HepG2 (cell line): ENCODE measurements around the gene RAC3. TPM values are rescaled to one million over a fixed set of nuclear protein-coding genes. Genes with fewer than 3 reads are reported as not detected.

Experiments used
- AKAP8 ChIP-seq: sonication (generic); formaldehyde crosslinking; IDR thresholded peaks from 2 replicates; pipeline ENCODE4 v1.5.1; 2020; ENCODE audit warnings: mild to moderate bottlenecking, missing genetic modification reagents
- ARNT ChIP-seq: fragments of 450-650 bp; IDR thresholded peaks from 2 replicates; pipeline ENCODE4 v1.6.1; 2017
- HHEX ChIP-seq: IDR thresholded peaks from 2 replicates; pipeline ENCODE4 v1.6.1; 2016; ENCODE audit warnings: control low read depth
- HNF4G ChIP-seq, 2 experiments: sonication (generic) in 1 of 2; formaldehyde crosslinking in 1 of 2; IDR thresholded peaks; 2 replicates each; pipeline versions ENCODE4 v1.4.0 to v1.6.1; 2011 to 2020; ENCODE audit warnings: borderline replicate concordance in 2 of 2, low read depth in 2 of 2, mild to moderate bottlenecking in 2 of 2, low read length in 1 of 2, missing genetic modification reagents in 1 of 2, moderate library complexity in 1 of 2
- JUN ChIP-seq: sonication (generic); formaldehyde crosslinking; IDR thresholded peaks from 2 replicates; pipeline ENCODE4 v1.4.0; 2020; ENCODE audit warnings: mild to moderate bottlenecking, missing genetic modification reagents
- MIXL1 ChIP-seq: IDR thresholded peaks from 2 replicates; pipeline ENCODE4 v1.6.1; 2016
- RARA ChIP-seq: IDR thresholded peaks from 2 replicates; pipeline ENCODE4 v1.6.1; 2016; ENCODE audit warnings: missing genetic modification reagents, missing compliant biosample characterization
- SRY ChIP-seq: sonication (generic); formaldehyde crosslinking; IDR thresholded peaks from 2 replicates; pipeline ENCODE4 v1.8.0; 2022; ENCODE audit warnings: mild to moderate bottlenecking, missing genetic modification reagents
- STAG1 ChIP-seq: sonication (generic); formaldehyde crosslinking; IDR thresholded peaks from 2 replicates; pipeline ENCODE4 v1.4.0; 2020; ENCODE audit warnings: missing genetic modification reagents
- SYNCRIP ChIP-seq: fragments of 200-400 bp; formaldehyde crosslinking; IDR thresholded peaks from 2 replicates; pipeline ENCODE4 v1.6.1; 2018; ENCODE audit warnings: mild to moderate bottlenecking, low read depth, low read length; ENCODE audit not compliant: insufficient read depth
- TP53 ChIP-seq: sonication (generic); formaldehyde crosslinking; conservative IDR thresholded peaks from 2 replicates; pipeline ENCODE4 v1.4.0; 2020; ENCODE audit warnings: missing genetic modification reagents
- ZBTB39 ChIP-seq: sonication (generic); formaldehyde crosslinking; IDR thresholded peaks from 2 replicates; pipeline ENCODE4 v1.5.0; 2020; ENCODE audit warnings: missing genetic modification reagents
- ZBTB7A ChIP-seq: sonication (generic); formaldehyde crosslinking; IDR thresholded peaks from 2 replicates; pipeline ENCODE4 v1.8.0; 2022; ENCODE audit warnings: mild to moderate bottlenecking, missing genetic modification reagents
- ZFP41 ChIP-seq: sonication (generic); formaldehyde crosslinking; IDR thresholded peaks from 2 replicates; pipeline ENCODE4 v1.4.0; 2020; ENCODE audit warnings: mild to moderate bottlenecking, missing genetic modification reagents, borderline replicate concordance
- ZNF160 ChIP-seq: sonication (generic); formaldehyde crosslinking; IDR thresholded peaks from 2 replicates; pipeline ENCODE4 v1.8.0; 2022; ENCODE audit warnings: mild to moderate bottlenecking, inconsistent platforms, missing genetic modification reagents
- ZNF17 ChIP-seq: sonication (generic); formaldehyde crosslinking; IDR thresholded peaks from 2 replicates; pipeline ENCODE4 v1.5.0; 2020; ENCODE audit warnings: mild to moderate bottlenecking, missing genetic modification reagents
- ZNF589 ChIP-seq: sonication (generic); formaldehyde crosslinking; conservative IDR thresholded peaks from 2 replicates; pipeline ENCODE4 v1.8.0; 2022; ENCODE audit warnings: mild to moderate bottlenecking, moderate library complexity, missing genetic modification reagents
- ZNF619 ChIP-seq: sonication (generic); formaldehyde crosslinking; IDR thresholded peaks from 2 replicates; pipeline ENCODE4 v1.4.0; 2020; ENCODE audit warnings: mild to moderate bottlenecking, missing genetic modification reagents
- ZNF691 ChIP-seq: sonication (generic); formaldehyde crosslinking; IDR thresholded peaks from 2 replicates; pipeline ENCODE4 v1.4.0; 2020; ENCODE audit warnings: missing genetic modification reagents, low read depth, mild to moderate bottlenecking, borderline replicate concordance
- polyA plus RNA-seq, 8 experiments: library from polyadenylated mRNA; depleted of rRNA in 3 of 8; stranded (reverse) in 7 of 8; unstranded in 1 of 8; fragments of >200 nt; fragmentation: Illumina TruSeq in 4 of 8; extraction: Trizol in 4 of 8; gene quantifications; 2 replicates each; pipeline versions ENCODE4 v1.2.1 to v1.2.3, GENCODE V29; 2011 to 2016; ENCODE audit warnings: low read depth in 4 of 8, missing spikeins in 1 of 8, mixed read lengths in 1 of 8; ENCODE audit not compliant: insufficient read depth in 1 of 8
- total RNA-seq, 5 experiments: library from RNA; depleted of rRNA; stranded (reverse); fragments of >200 nt; fragmentation: Illumina TruSeq; extraction: Trizol; gene quantifications; 2 replicates each; pipeline ENCODE4 v1.2.3, GENCODE V29; 2016; ENCODE audit warnings: low read depth in 1 of 5
- TF ChIP-seq, protein P1 (sequence below): sonication (generic); formaldehyde crosslinking; IDR thresholded peaks from 2 replicates; pipeline ENCODE4 v1.4.0; 2020; ENCODE audit warnings: missing genetic modification reagents
- TF ChIP-seq, protein P2 (sequence below): sonication (generic); formaldehyde crosslinking; IDR thresholded peaks from 2 replicates; pipeline ENCODE4 v1.9.0; 2022; ENCODE audit warnings: low read depth, missing genetic modification reagents

The RAC3 gene
- total and polyA plus RNA-seq, 2 of the 13 experiments (the other 11 are each of a cell fraction or from before 2014, with no cell fraction given) = 10.5 to 21.3 TPM

DNA sequence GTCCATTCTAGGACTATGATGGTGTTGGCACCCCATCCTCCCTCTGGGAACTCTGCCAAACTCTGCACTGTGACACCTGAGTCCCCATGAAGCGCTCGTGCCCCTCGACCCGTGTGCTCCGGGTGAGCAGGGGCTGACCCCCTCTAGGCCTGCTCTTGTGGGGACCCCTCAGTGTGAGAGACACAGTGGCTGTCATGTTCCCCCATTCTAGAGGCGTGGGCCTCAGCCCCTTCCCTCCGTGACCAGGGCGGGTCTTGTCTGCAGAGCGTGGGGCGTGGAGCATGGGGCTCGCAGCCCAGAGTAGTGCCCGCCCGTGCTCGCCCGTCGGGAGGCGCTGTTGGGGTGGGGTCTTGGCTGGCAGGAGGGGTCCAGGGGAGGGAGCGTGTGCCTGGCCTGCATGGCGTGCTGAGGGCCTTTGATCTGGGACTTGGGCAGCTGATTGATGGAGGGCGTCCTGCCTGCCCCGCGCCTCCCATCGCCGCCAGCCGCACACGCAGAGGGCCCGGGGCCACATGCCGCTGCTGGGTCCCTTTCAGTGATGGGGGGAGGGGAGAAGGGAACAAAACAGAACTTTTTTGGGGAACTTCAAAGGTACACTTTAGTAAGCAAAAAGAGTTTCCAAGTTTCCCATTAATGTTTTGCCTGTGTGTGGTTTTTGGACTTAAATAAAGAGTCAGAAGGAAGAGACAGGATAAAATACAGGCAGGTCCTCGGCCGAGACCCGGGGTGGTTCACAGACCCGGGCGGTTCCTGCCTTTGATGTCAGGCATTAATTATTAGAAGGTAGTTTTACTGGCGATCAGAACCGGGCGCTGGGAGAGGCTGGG is 31.3 kb upstream of the RAC3 start (continued):
- peak; percentile 21; the same call in 1 of the 2 replicates for TF ChIP-seq ZNF589 (CRISPR knock-in tag)
- no peak for TF ChIP-seq ARNT
- TF ChIP-seq RARA (CRISPR knock-in tag) = peak; percentile 30
- TF ChIP-seq SYNCRIP = no peak
- 0 out of 2 replicates have a peak, but pooled peaks have one; percentile 41 for TF ChIP-seq TP53 (CRISPR knock-in tag)
- peak; percentile 28; the same call in 1 of the 2 replicates for TF ChIP-seq ZNF160 (CRISPR knock-in tag)
- TF ChIP-seq AKAP8 = peak; percentile 97
- peak; percentile 55; the same call in 1 of the 2 replicates for TF ChIP-seq ZFP41 (CRISPR knock-in tag)
- TF ChIP-seq HHEX = peak; percentile 62; the same call in 1 of the 2 replicates
- TF ChIP-seq ZNF691 (CRISPR knock-in tag) = peak; percentile 48
- peak; percentile 28; the same call in 1 of the 2 replicates for TF ChIP-seq ZBTB39 (CRISPR knock-in tag)
- TF ChIP-seq STAG1 (CRISPR knock-in tag) = peak; percentile 38
- TF ChIP-seq, protein P1, sequence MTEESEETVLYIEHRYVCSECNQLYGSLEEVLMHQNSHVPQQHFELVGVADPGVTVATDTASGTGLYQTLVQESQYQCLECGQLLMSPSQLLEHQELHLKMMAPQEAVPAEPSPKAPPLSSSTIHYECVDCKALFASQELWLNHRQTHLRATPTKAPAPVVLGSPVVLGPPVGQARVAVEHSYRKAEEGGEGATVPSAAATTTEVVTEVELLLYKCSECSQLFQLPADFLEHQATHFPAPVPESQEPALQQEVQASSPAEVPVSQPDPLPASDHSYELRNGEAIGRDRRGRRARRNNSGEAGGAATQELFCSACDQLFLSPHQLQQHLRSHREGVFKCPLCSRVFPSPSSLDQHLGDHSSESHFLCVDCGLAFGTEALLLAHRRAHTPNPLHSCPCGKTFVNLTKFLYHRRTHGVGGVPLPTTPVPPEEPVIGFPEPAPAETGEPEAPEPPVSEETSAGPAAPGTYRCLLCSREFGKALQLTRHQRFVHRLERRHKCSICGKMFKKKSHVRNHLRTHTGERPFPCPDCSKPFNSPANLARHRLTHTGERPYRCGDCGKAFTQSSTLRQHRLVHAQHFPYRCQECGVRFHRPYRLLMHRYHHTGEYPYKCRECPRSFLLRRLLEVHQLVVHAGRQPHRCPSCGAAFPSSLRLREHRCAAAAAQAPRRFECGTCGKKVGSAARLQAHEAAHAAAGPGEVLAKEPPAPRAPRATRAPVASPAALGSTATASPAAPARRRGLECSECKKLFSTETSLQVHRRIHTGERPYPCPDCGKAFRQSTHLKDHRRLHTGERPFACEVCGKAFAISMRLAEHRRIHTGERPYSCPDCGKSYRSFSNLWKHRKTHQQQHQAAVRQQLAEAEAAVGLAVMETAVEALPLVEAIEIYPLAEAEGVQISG (CRISPR knock-in tag) = no peak; the same call in 1 of the 2 replicates
- TF ChIP-seq, protein P2, sequence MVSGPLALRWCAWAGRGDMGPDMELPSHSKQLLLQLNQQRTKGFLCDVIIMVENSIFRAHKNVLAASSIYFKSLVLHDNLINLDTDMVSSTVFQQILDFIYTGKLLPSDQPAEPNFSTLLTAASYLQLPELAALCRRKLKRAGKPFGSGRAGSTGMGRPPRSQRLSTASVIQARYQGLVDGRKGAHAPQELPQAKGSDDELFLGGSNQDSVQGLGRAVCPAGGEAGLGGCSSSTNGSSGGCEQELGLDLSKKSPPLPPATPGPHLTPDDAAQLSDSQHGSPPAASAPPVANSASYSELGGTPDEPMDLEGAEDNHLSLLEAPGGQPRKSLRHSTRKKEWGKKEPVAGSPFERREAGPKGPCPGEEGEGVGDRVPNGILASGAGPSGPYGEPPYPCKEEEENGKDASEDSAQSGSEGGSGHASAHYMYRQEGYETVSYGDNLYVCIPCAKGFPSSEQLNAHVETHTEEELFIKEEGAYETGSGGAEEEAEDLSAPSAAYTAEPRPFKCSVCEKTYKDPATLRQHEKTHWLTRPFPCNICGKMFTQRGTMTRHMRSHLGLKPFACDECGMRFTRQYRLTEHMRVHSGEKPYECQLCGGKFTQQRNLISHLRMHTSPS (CRISPR knock-in tag) = peak; percentile 86
- 0 out of 2 replicates have a peak, but pooled peaks have one; percentile 8 for TF ChIP-seq SRY (CRISPR knock-in tag)
- TF ChIP-seq JUN (CRISPR knock-in tag) = peak; percentile 11; the same call in 1 of the 2 replicates
- TF ChIP-seq HNF4G (IDR thresholded peaks at IDR 0.05; ENCODE audit: borderline replicate concordance, low read depth, low read length) = no peak; the same call in 1 of the 2 replicates
- TF ChIP-seq HNF4G (CRISPR knock-in tag; IDR thresholded peaks at IDR 0.05; ENCODE audit: borderline replicate concordance, low read depth) = peak; percentile 75
- peak; percentile 100 for TF ChIP-seq ZBTB7A (CRISPR knock-in tag)
- no peak for TF ChIP-seq ZNF17 (CRISPR knock-in tag)
- TF ChIP-seq MIXL1 = peak; percentile 4; the same call in 1 of the 2 replicates
- peak; percentile 86; the same call in 1 of the 2 replicates for TF ChIP-seq ZNF619 (CRISPR knock-in tag)
